Measurements from ENCODE around the gene ERC2.
A peak's percentile ranks its signal among the peaks of the same experiment; 100 is the strongest.

Gene ERC2

GRCh38 chr3:56187051-56187450 lies 281.2 kb downstream of the ERC2 start:
- no peak for DNase-seq (ENCODE audit: low read depth)

DNA sequence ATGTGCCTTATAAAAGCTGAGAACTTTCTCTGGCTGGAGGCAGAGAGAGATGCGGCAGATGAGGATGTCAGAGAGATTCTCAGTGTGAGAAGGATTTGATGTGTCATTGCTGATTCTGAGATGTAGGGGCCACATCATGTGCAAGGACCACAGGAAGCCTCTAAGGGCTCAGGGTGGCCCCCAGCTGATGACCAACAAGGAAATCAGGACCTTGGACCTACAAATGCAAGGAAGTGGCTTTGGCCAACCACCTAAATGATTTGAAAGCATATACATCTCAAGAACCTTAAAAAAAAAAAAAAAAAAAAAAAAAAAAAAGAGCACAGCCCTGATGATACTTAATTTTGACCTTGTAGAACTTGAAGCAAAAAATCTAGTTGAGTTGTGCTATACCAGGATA lies 282.4 kb downstream of the ERC2 start:
- DNase-seq (ENCODE audit: low read depth) = no peak

DNA sequence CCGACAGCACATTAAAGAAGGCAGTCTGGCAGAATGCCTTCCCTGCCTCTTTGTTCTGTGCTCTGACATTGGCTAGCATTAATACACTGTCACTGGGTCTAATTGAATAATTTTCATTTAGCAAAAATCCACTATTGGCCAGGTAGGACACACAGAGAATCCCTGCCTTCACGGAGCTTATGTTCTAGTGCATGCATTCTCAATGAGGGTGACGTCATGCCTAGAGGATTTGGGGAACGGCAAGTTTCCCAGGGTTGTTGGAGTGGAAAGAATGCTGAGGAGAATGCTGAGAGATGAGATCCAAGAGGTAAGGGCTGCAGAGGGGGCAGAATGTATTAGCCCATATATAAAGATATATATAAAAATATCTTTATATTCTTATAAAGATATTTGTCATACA lies 284.7 kb downstream of the ERC2 start:
- DNase-seq (ENCODE audit: low read depth) = no peak

DNA sequence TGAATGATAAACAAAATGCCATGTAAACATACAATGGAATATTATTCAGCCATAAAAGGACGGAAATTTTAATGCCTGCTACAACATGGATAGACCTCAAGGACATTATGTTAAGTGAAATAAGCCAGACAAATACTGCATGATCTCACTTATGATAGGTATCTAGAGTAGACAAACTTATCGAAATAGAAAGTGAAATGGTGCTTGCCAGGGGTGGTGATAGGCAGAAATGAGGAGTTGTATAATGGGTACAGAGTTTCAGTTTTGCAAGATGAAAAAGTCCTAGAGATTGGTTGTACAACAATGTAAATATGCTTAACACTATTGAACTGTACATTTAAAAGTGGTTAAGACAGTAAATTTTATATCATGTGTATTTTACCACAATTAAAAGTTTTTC lies 287.8 kb downstream of the ERC2 start:
- DNase-seq (ENCODE audit: low read depth) = no peak

DNA sequence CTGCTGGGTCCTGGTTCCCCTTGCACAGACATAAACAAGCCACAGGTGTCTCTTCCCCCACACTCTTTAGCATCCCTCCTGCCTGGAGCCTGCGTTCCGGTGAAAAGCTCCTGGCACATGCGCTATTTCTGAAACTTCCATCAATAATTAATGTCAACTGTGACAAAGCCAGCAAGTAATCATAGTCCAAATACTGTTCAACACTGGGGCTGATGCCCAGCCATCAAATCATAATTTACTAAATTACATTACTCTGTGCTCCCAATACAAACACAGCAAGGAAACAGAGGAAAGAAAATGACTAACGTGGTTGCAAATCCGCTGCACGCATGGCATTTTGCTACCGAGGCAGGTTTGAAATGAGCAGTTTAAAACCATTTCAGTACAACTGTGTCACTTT lies 294.7 kb downstream of the ERC2 start:
- DNase-seq (ENCODE audit: low read depth) = no peak

- no peak for DNase-seq (ENCODE audit: low read depth)
Observed at GRCh38 chr3:56164436-56164835, 303.8 kb downstream of the ERC2 start.

GRCh38 chr3:56157693-56158362 lies 310.4 kb downstream of the ERC2 start:
- DNase-seq (ENCODE audit: low read depth) = peak; percentile 71

DNA sequence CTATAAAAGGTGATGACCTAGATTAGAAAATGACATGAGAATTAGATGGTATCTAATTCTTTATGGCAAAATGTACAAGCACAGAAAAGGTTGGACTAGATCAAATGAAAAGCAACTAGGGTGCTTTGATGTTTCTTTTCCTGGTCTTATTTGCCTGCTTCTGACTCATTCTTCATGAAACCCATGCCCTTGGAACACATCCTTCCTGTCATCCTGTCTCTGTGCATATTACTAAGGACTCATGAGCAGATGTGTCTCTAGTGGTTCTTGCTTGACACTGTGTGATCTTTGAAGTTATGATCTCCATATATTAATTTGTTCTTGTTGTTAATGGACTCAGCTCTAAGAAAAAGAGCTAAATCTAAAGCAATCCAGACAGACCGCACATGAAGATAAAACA lies 314.0 kb downstream of the ERC2 start:
- DNase-seq (ENCODE audit: low read depth) = no peak

DNA sequence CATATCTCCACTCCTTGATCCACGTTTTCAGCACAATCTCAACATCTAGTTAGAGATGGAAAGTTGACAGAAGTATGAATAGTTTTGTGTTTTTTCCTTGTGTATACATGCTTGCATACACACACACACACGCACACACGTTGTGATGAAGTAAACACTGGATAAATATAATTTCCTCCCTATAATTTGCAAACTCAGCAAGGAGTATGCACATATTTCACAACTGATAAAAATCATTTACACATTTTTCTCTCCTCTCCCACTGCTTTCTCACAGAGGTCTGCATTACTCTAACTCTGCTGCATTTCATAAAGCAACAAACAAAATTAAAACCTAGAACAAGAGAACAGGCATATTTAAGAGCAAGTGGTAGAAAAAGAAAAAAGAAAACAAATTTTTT lies 320.9 kb downstream of the ERC2 start:
- DNase-seq (ENCODE audit: low read depth) = no peak

DNA sequence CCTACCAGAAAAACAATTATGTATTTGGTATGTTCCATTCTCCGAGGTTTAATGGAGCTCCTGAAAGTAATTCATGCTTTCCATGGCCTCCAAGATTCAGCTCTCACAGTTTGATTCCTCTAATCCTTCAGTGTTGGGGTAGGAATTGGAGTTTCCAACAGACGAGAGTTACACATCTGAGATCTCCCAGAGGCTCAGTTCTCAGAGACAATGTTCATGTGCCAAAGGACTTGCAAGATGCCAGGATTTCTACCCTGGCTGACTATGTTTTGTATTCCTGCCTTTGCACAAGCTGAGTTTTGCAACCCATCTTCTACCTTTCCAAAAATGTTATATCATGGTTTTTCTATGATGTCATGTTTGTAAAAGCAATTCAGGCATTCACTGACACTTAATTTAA lies 322.9 kb downstream of the ERC2 start:
- DNase-seq (ENCODE audit: low read depth) = no peak

GRCh38 chr3:56144805-56145204 lies 323.5 kb downstream of the ERC2 start:
- no peak for DNase-seq (ENCODE audit: low read depth)

GRCh38 chr3:56137415-56137814 lies 330.9 kb downstream of the ERC2 start:
- peak; percentile 50 for DNase-seq (ENCODE audit: low read depth)

DNA sequence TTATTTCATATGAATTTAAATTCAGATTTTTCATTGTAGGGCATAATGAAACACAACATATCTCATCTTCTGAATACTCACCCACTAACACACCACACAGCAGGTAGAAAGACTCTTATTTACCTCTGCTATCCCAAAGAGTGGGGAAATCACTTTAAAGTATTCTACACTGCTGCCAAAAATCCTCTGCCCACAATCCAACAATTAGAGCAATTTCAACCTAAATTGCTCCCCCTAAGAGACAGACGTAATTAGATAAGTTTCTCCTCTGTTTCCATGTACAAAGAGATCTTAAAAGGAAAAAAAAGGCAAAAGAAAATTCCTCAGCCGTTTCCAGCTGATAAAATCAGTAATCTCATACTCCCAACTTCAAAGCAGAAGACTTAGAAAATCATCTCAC lies 331.8 kb downstream of the ERC2 start:
- no peak for DNase-seq (ENCODE audit: low read depth)

DNA sequence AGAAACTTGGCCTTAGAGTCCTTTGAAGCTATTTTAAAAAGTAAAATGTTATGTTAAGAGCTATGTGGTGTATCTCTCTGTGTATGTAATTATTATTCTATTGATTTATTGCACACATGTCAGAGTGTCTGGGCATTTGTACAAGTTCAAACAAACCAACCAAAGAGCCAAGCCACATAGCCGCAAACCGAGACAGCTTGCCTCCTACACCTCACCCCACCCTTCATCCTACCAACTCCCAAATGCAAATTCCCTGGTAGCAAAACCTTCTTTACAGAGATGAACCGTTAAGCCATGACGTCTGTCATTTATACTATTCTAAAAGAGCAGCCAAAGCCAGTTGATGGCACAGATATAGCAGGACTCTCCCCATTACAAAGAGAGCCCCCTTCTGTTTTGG lies 332.3 kb downstream of the ERC2 start:
- DNase-seq (ENCODE audit: low read depth) = no peak

DNA sequence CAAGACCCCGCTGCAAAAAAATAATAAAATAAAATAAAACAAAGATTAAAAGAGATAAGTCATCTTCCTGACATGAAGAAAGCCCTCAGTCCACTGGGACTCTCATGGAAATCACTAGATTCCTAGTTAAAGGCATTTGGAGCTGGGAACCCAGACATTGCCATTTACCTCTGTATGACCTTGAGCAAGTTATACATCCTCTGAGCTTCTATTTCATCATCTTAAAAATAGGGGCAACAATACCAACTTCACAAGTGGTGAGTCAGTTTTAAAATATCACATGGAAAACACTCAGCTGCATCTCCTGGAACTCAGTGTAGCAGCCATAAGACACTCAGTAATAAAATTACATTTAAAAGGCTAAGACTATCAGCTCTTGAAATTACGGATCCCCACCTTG lies 334.8 kb downstream of the ERC2 start:
- peak; percentile 56 for DNase-seq (ENCODE audit: low read depth)

DNA sequence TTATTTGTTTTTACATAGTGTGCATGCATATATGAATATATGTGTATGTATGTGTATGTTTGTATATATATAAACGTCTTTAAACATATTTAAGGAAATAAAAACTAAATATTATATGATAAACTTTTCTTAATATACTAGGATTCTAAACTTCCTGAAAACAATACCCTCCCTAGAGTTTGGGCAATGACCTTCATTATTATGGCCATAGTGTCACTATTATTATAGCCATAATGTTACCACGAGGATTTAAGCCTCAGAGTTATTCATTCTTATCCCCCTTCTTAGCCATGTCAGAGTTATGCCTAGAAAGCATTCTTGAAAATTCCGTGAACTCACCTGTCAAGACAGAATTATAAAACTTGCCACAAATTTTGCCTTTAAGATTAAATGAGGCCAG lies 335.5 kb downstream of the ERC2 start:
- DNase-seq (ENCODE audit: low read depth) = no peak

- DNase-seq (ENCODE audit: low read depth) = peak; percentile 85
Observed at GRCh38 chr3:56131974-56132590, 336.2 kb downstream of the ERC2 start.

- DNase-seq (ENCODE audit: low read depth) = no peak
Observed at GRCh38 chr3:56130036-56130435, 338.2 kb downstream of the ERC2 start.

- no peak for DNase-seq (ENCODE audit: low read depth)
Observed at GRCh38 chr3:56126632-56127031, 341.6 kb downstream of the ERC2 start.

GRCh38 chr3:56125358-56126005 lies 342.8 kb downstream of the ERC2 start:
- peak; percentile 62 for DNase-seq (ENCODE audit: low read depth)

DNA sequence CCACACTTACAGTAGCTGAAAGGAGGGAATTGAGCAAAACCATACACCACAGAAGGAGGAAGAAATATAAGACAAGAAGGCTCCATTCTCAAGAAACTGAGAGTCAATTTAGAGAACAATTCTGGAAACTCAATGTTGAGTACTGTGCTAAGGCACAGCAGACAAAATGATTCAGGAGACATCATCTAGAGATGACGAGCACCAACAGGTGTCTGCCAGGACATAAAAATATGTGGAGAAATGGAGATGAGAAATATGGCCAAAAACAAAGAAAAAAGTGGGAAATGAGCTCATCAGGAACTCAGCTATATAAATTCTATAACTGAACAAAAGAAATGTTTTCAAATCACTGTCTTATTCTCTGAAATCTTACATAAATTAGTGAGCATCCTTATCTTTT lies 343.7 kb downstream of the ERC2 start:
- no peak for DNase-seq (ENCODE audit: low read depth)

GRCh38 chr3:56123487-56123886 lies 344.8 kb downstream of the ERC2 start:
- no peak for DNase-seq (ENCODE audit: low read depth)

- no peak for DNase-seq (ENCODE audit: low read depth)
Observed at GRCh38 chr3:56122911-56123310, 345.4 kb downstream of the ERC2 start.

DNA sequence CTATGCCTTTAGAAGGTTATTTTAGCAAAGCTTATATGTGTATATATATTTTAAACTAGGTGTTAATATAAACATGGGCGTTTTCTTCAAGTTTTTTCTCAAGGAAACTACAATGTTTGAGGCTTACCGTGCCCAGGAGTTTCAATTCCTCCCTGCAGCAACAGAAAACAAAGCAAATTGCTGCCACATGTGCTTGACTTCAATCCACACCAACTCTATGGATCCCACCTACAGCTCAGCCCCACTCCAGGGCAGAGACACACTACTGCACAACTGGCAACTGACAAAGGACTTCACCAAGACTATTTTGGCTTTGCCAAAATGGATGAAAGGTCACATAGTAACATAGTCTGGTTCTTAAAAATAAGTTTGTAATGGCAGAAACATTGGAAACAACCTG lies 346.6 kb downstream of the ERC2 start:
- no peak for DNase-seq (ENCODE audit: low read depth)

All from stromal cell of bone marrow (primary cell).